Keratinocyte (primary cell): ENCODE data around the gene TRAPPC14. TPM values are rescaled to one million over a fixed set of nuclear protein-coding genes. Genes with fewer than 3 reads are reported as not detected.
"Not testable (repeated sequence)": the region's sequence is repeated elsewhere in the genome, so short reads cannot be mapped to it uniquely, and the experiment has no call there.

Experiments
- DNase-seq: peaks from one replicate; pipeline ENCODE4 v3.0.0-alpha.2; 2011; ENCODE audit warnings: low read depth, missing footprints, low spot score
- FAIRE-seq: peaks from 2 replicates; lab custom pipeline; 2011; peaks lifted over from hg19 to GRCh38; lab: Jason Lieb, UNC
- H2AFZ ChIP-seq: 2 replicates; pipeline ENCODE4 v1.6.0; 2012; ENCODE audit warnings: low read length, control low read depth, inconsistent platforms; ENCODE audit not compliant: control insufficient read depth
- H3K27ac ChIP-seq: 2 replicates; pipeline ENCODE4 v1.5.1; 2011; ENCODE audit warnings: low read length; ENCODE audit not compliant: control insufficient read depth, insufficient read depth
- H3K27me3 ChIP-seq: 3 replicates; pipeline ENCODE4 v1.6.0; 2011; ENCODE audit warnings: low read length; ENCODE audit not compliant: control insufficient read depth, insufficient read depth; ENCODE audit errors: extremely low read depth
- H3K36me3 ChIP-seq, 2 experiments: 2 replicates in 1 of 2; 3 replicates in 1 of 2; pipeline ENCODE4 v1.5.1; 2011; ENCODE audit warnings: low read length in 2 of 2, mild to moderate bottlenecking in 1 of 2; ENCODE audit not compliant: control insufficient read depth in 2 of 2, insufficient read depth in 2 of 2; ENCODE audit errors: extremely low read depth in 1 of 2
- H3K4me1 ChIP-seq: 3 replicates; pipeline ENCODE4 v1.5.1; 2011; ENCODE audit warnings: low read length; ENCODE audit not compliant: control insufficient read depth, insufficient read depth; ENCODE audit errors: extremely low read depth
- H3K4me2 ChIP-seq: 3 replicates; pipeline ENCODE4 v1.6.0; 2011; ENCODE audit warnings: low read depth, low read length; ENCODE audit not compliant: control insufficient read depth, insufficient read depth; ENCODE audit errors: extremely low read depth
- H3K4me3 ChIP-seq, 3 experiments: fragments of 200-600 bp in 1 of 3; sonication (generic) in 1 of 3; 2 replicates in 2 of 3; 3 replicates in 1 of 3; pipeline ENCODE4 v1.5.1; 2011 to 2016; ENCODE audit warnings: low read length in 3 of 3, mild to moderate bottlenecking in 3 of 3, control low read depth in 2 of 3, inconsistent platforms in 1 of 3, low read depth in 1 of 3, mixed read lengths in 1 of 3, mixed run types in 1 of 3, moderate library complexity in 1 of 3; ENCODE audit not compliant: control insufficient read depth in 2 of 3, insufficient read depth in 2 of 3; ENCODE audit errors: extremely low read depth in 1 of 3
- H3K79me2 ChIP-seq: 2 replicates; pipeline ENCODE4 v1.6.0; 2012; ENCODE audit warnings: low read length; ENCODE audit not compliant: control insufficient read depth, insufficient read depth
- H3K9ac ChIP-seq: 3 replicates; pipeline ENCODE4 v1.6.0; 2011; ENCODE audit warnings: low read length; ENCODE audit not compliant: control insufficient read depth, insufficient read depth; ENCODE audit errors: extremely low read depth
- H3K9me1 ChIP-seq: 3 replicates; pipeline ENCODE4 v1.6.0; 2011; ENCODE audit warnings: low read length; ENCODE audit not compliant: control insufficient read depth, insufficient read depth; ENCODE audit errors: extremely low read depth
- H3K9me3 ChIP-seq: 2 replicates; pipeline ENCODE4 v1.5.1; 2012; ENCODE audit warnings: low read depth, low read length; ENCODE audit not compliant: control insufficient read depth
- H4K20me1 ChIP-seq: 3 replicates; pipeline ENCODE4 v1.6.0; 2011; ENCODE audit warnings: low read length; ENCODE audit not compliant: control insufficient read depth, insufficient read depth; ENCODE audit errors: extremely low read depth
- EZH2 ChIP-seq: IDR thresholded peaks from one replicate; pipeline ENCODE4 v1.6.1; 2012; ENCODE audit warnings: inconsistent platforms, mild to moderate bottlenecking, low read length, moderate library complexity
- dilution Hi-C: fragments of 300-500 bp; cut with MboI; formaldehyde crosslinking; loops from one replicate; pipeline ENCODE4 v1.7.0; 2020; ENCODE audit warnings: low sequenced_read_pairs; ENCODE audit not compliant: extremely low pct_ligation_motif_present
- polyA plus RNA-seq, 5 experiments: library from polyadenylated mRNA; depleted of rRNA in 3 of 5; stranded (reverse) in 3 of 5; stranded (forward) in 1 of 5; unstranded in 1 of 5; fragments of >200 nt; gene quantifications; 1 replicate in 1 of 5; 2 replicates in 3 of 5; 3 replicates in 1 of 5; pipeline versions ENCODE4 v1.2.1 to v1.2.3, GENCODE V29; 2011 to 2012; ENCODE audit warnings: missing spikeins in 2 of 5, low read depth in 1 of 5, low replicate concordance in 1 of 5
- TF ChIP-seq, protein P1 (sequence below), 3 experiments: IDR thresholded peaks in 1 of 3; conservative IDR thresholded peaks in 1 of 3; optimal IDR thresholded peaks in 1 of 3; 2 replicates in 2 of 3; 3 replicates in 1 of 3; pipeline versions ENCODE3 to v1.5.1; 2011; ENCODE audit warnings: low read length in 3 of 3, mild to moderate bottlenecking in 3 of 3, moderate library complexity in 2 of 3, control low read depth in 1 of 3, inconsistent platforms in 1 of 3; ENCODE audit not compliant: insufficient read depth in 2 of 3; ENCODE audit errors: extremely low read depth in 1 of 3

The TRAPPC14 gene
- polyA plus RNA-seq, 1 donor (not counting 4 experiments of a cell fraction or from before 2014, with no cell fraction given): 4.7 TPM

DNA sequence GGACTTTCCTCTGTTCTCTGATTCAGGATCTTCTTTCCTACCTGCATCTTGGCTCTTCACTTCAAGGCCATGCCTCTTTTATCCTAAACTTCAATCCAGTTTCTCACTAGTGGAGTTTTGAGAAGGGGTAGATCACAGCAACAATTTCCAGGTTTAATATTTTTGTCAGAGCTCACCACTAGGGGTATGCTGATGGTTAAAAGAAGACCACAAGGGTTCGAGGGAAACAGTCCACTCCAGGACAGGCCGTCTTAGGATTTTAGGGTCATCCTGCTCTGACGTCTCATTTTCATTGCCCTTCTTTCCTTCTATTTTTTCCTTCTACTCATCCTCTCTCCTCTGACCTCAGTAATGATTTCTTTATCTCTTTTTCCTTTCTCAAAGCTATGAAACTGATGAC lies 30.5 kb upstream of the TRAPPC14 start:
- Histone ChIP-seq H3K9me1 (no peaks in the 10 kb centered on the region), H2AFZ (no peak overlapping the region), H3K79me2 (no peaks in the 10 kb centered on the region), H3K9me3 (no peaks in the 10 kb centered on the region), H4K20me1 (no peaks in the 10 kb centered on the region), H3K36me3 (no peaks in the 10 kb centered on the region), H3K9ac (no peak overlapping the region), H3K4me1 (no peaks in the 10 kb centered on the region), H3K27ac (no peak overlapping the region), H3K4me3 (no peak overlapping the region), H3K27me3 (no peaks in the 10 kb centered on the region), H3K4me2 (no peak overlapping the region)
- FAIRE-seq: no peak
- no peak for TF ChIP-seq EZH2
- TF ChIP-seq, protein P1, sequence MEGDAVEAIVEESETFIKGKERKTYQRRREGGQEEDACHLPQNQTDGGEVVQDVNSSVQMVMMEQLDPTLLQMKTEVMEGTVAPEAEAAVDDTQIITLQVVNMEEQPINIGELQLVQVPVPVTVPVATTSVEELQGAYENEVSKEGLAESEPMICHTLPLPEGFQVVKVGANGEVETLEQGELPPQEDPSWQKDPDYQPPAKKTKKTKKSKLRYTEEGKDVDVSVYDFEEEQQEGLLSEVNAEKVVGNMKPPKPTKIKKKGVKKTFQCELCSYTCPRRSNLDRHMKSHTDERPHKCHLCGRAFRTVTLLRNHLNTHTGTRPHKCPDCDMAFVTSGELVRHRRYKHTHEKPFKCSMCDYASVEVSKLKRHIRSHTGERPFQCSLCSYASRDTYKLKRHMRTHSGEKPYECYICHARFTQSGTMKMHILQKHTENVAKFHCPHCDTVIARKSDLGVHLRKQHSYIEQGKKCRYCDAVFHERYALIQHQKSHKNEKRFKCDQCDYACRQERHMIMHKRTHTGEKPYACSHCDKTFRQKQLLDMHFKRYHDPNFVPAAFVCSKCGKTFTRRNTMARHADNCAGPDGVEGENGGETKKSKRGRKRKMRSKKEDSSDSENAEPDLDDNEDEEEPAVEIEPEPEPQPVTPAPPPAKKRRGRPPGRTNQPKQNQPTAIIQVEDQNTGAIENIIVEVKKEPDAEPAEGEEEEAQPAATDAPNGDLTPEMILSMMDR (optimal IDR thresholded peaks at IDR 0.05 in 1 of 3, IDR thresholded peaks at IDR 0.05 in 1 of 3, conservative IDR thresholded peaks at IDR 0.05 in 1 of 3; ENCODE audit: extremely low read depth in 1 of 3, insufficient read depth in 2 of 3, low read length in 3 of 3): peak in 1 of 3 experiments; percentile 9
- no peak for DNase-seq
- dilution Hi-C loops: no loop called here

DNA sequence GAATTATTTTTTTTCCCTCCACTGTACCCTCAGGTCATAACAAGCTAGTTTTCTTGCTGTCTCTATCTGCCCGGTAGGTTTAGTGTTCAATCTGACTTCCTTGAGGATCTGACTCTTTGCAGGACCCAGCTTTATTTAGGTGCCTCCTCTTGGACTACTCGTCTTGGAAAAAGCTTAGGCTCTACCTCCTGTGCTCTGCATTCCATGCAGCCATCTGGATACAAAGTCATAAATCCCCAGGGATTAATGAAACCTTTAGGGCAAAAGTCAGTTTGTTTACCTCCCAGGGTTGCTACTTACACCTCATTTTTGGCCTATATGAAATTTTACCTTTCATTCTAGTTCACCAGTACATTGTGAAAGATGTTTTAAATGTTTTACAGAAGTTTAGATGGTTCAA lies 27.2 kb upstream of the TRAPPC14 start:
- FAIRE-seq: no peak
- no peaks in the 10 kb centered on the region for H3K4me1 ChIP-seq
- no peaks in the 10 kb centered on the region for H3K27me3 ChIP-seq
- no peak overlapping the region for H3K9ac ChIP-seq
- H2AFZ ChIP-seq: no peak overlapping the region
- no peak overlapping the region for H3K4me3 ChIP-seq
- H3K27ac ChIP-seq: no peak overlapping the region
- H3K4me2 ChIP-seq: no peak overlapping the region
- H4K20me1 ChIP-seq: no peaks in the 10 kb centered on the region
- no peaks in the 10 kb centered on the region for H3K36me3 ChIP-seq
- no peak for DNase-seq
- TF ChIP-seq, protein P1 (optimal IDR thresholded peaks at IDR 0.05 in 1 of 3, IDR thresholded peaks at IDR 0.05 in 1 of 3, conservative IDR thresholded peaks at IDR 0.05 in 1 of 3; ENCODE audit: extremely low read depth in 1 of 3, insufficient read depth in 2 of 3, low read length in 3 of 3): no peak
- no peak for TF ChIP-seq EZH2
- no peaks in the 10 kb centered on the region for H3K9me3 ChIP-seq
- H3K79me2 ChIP-seq: no peaks in the 10 kb centered on the region
- H3K9me1 ChIP-seq: no peaks in the 10 kb centered on the region
- dilution Hi-C loops: no loop called here

DNA sequence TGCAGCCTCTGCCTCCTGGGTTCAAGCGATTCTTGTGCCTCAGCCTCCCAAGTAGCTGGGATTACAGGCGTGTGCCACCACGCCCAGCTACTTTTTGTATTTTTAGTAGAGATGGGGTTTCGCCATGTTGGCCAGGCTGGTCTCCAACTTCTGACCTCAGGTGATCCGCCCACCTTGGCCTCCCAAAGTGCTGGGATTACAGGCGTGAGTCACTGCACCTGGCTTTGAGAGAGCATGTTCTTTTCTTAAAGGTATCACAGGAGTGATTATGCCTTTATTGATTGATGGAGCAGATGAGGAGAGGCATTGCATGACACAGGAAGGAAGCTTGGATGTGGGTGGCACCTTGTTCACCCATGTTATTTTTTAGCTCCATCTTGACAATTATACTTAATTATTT lies 24.6 kb upstream of the TRAPPC14 start:
- H3K4me1 ChIP-seq, H3K27ac ChIP-seq, FAIRE-seq, dilution Hi-C loops, DNase-seq, H3K4me2 ChIP-seq, H3K9ac ChIP-seq, H3K4me3 ChIP-seq, H3K9me3 ChIP-seq, H3K27me3 ChIP-seq, H3K9me1 ChIP-seq, H3K36me3 ChIP-seq, H3K79me2 ChIP-seq, H2AFZ ChIP-seq, H4K20me1 ChIP-seq: not testable (repeated sequence)

DNA sequence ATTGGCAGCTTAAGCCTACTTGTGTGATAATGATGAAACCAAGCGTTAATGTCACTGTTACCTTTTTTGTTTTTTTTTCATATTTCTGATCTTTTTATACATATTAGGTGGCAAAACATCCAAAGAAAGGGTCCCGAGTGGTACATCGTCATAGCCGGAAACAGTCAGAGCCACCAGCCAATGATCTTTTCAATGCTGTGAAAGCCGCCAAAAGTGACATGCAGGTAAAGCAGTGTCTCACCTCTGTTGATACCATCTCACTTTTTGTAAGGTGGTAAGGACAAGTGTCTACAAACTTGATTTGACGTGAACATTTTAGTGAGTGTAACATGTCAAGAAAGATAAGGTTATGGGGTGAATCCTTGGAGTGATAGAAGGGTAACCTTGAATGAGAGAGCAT lies 24.1 kb upstream of the TRAPPC14 start:
- DNase-seq, dilution Hi-C loops, H3K27ac ChIP-seq, H3K9me3 ChIP-seq, H3K36me3 ChIP-seq, H2AFZ ChIP-seq, H3K4me3 ChIP-seq, H3K4me1 ChIP-seq, H3K9ac ChIP-seq, H4K20me1 ChIP-seq, H3K9me1 ChIP-seq, H3K4me2 ChIP-seq, H3K27me3 ChIP-seq, H3K79me2 ChIP-seq, FAIRE-seq: not testable (repeated sequence)
